Vagina (tissue), 2 donors: Measurements from ENCODE around the gene JAGN1. TPM values are rescaled to one million over a fixed set of nuclear protein-coding genes. Genes with fewer than 3 reads are reported as not detected.
A peak's percentile ranks its signal among the peaks of the same experiment; 100 is the strongest.

Experiments
- DNase-seq, 2 donors: peaks; one replicate each; pipeline ENCODE4 v3.0.0-alpha.2; 2017; ENCODE audit errors: extremely low spot score in 2 of 2
- H3K27ac ChIP-seq: fragments of 200-600 bp; sonication (generic); one replicate; pipeline ENCODE4 v1.5.1; 2019
- H3K27me3 ChIP-seq: fragments of 200-600 bp; sonication (generic); one replicate; pipeline ENCODE4 v1.5.1; 2019
- H3K36me3 ChIP-seq, 2 donors: fragments of 200-600 bp; sonication (generic); one replicate each; pipeline ENCODE4 v1.5.1; 2017 to 2019
- H3K4me1 ChIP-seq: fragments of 200-600 bp; sonication (generic); one replicate; pipeline ENCODE4 v1.5.1; 2019
- H3K4me3 ChIP-seq, 2 donors: fragments of 200-600 bp; sonication (generic); 1 replicate in 1 of 2; 2 replicates in 1 of 2; pipeline ENCODE4 v1.5.1; 2016 to 2019
- H3K9me3 ChIP-seq: fragments of 200-600 bp; sonication (generic); one replicate; pipeline ENCODE4 v1.5.1; 2019
- POLR2A ChIP-seq, 2 donors: fragments of 450-650 bp; IDR thresholded peaks; one replicate each; pipeline ENCODE4 v1.6.1; 2017; ENCODE audit warnings: antibody characterized with exemption in 2 of 2, mild to moderate bottlenecking in 2 of 2, moderate library complexity in 2 of 2
- POLR2AphosphoS5 ChIP-seq, 2 donors: sonication (generic); formaldehyde crosslinking; IDR thresholded peaks; one replicate each; pipeline ENCODE4 v1.9.0; 2017; ENCODE audit warnings: antibody characterized with exemption in 2 of 2, mild to moderate bottlenecking in 2 of 2, low read depth in 1 of 2; ENCODE audit not compliant: insufficient read depth in 1 of 2
- intact Hi-C: fragments of 100-400 bp; cut with DNase I; formaldehyde crosslinking; loops from one replicate; pipeline ENCODE4 v1.15.1; 2023
- total RNA-seq: library from RNA; depleted of rRNA; stranded (reverse); fragments of >200 nt; gene quantifications from one replicate; pipeline ENCODE4 v1.2.3, GENCODE V29; 2016
- TF ChIP-seq, protein P1 (sequence below), 3 experiments: fragments of 450-650 bp in 2 of 3; fragments of 200-600 bp in 1 of 3; sonication (generic) in 1 of 3; IDR thresholded peaks; one replicate each; pipeline ENCODE4 v1.5.1; 2017 to 2019; ENCODE audit warnings: antibody characterized with exemption in 3 of 3, mild to moderate bottlenecking in 2 of 3, moderate library complexity in 2 of 3

Gene JAGN1
- total RNA-seq, 1 donor from 2014 or later: 32.7 TPM

DNA sequence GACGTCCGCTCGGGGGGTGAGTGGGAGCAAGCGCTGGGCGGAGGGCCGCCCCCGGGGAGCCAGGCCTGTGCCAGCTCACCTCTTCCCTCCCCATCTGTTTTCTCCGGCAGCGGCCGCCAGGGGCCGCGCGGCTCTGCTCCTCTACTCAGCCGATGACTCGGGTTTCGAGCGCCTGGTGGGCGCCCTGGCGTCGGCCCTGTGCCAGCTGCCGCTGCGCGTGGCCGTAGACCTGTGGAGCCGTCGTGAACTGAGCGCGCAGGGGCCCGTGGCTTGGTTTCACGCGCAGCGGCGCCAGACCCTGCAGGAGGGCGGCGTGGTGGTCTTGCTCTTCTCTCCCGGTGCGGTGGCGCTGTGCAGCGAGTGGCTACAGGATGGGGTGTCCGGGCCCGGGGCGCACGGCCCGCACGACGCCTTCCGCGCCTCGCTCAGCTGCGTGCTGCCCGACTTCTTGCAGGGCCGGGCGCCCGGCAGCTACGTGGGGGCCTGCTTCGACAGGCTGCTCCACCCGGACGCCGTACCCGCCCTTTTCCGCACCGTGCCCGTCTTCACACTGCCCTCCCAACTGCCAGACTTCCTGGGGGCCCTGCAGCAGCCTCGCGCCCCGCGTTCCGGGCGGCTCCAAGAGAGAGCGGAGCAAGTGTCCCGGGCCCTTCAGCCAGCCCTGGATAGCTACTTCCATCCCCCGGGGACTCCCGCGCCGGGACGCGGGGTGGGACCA, 42.6 kb downstream of the JAGN1 start:
- intact Hi-C loops: loop anchor here (2.0 to 10.0 kb wide), 4 partner anchors 16 to 128 kb away; partner anchors contain the start of genes FANCD2, IL17RC and RPUSD3
- Histone ChIP-seq H3K4me1 (peaks cover 43% of the 10 kb centered on the region), H3K4me3 (peak overlapping the region; percentile 75 to 89), H3K27me3 (no peaks in the 10 kb centered on the region), H3K36me3 (peaks cover 0 to 29% of the 10 kb centered on the region in 2 donors), H3K27ac (peak overlapping the region; percentile 93), H3K9me3 (no peaks in the 10 kb centered on the region)
- TF ChIP-seq, protein P1, sequence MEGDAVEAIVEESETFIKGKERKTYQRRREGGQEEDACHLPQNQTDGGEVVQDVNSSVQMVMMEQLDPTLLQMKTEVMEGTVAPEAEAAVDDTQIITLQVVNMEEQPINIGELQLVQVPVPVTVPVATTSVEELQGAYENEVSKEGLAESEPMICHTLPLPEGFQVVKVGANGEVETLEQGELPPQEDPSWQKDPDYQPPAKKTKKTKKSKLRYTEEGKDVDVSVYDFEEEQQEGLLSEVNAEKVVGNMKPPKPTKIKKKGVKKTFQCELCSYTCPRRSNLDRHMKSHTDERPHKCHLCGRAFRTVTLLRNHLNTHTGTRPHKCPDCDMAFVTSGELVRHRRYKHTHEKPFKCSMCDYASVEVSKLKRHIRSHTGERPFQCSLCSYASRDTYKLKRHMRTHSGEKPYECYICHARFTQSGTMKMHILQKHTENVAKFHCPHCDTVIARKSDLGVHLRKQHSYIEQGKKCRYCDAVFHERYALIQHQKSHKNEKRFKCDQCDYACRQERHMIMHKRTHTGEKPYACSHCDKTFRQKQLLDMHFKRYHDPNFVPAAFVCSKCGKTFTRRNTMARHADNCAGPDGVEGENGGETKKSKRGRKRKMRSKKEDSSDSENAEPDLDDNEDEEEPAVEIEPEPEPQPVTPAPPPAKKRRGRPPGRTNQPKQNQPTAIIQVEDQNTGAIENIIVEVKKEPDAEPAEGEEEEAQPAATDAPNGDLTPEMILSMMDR (IDR thresholded peaks at IDR 0.05): peak; percentile 6 to 76 (median 71)
- no peak for TF ChIP-seq POLR2AphosphoS5 (IDR thresholded peaks at IDR 0.05; ENCODE audit: insufficient read depth in 1 of 2, low read depth in 1 of 2)
- no peak for TF ChIP-seq POLR2A (IDR thresholded peaks at IDR 0.05)
- DNase-seq: peak in 1 of 2 donors; percentile 96

DNA sequence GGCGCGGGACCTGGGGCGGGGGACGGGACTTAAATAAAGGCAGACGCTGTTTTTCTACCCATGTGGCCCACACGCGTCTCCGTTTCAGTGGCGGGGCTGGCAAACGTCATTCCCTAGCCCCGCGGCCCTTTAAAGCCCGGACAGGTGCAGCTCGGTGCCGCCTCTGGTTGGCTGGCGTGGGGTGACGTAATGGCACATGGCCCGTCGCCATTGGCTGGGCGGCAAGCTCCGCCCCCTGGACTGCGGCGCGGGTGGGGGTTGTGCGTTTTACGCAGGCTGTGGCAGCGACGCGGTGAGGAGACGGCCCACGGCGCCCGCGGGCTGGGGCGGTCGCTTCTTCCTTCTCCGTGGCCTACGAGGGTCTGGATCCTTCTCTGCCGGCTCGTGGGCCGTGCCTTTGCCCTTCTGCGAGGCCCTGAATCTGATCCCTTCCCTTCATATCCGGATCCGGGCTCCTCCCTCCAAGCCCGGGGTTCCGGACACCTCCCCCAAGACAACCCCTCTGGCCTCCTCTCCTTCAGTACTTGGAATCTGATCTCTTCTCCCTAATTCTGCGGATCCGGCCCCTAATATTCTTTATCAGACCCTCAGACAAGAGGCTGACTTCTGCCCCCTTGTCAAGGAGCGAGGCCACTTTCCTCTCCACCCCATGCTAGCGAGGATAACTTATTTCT, 43.3 kb downstream of the JAGN1 start, which contains the start of gene CRELD1:
Gene CRELD1 (plus strand): TSS at position 274 of the 674 bp plus-strand sequence. CDS start 605 bp downstream, outside the sequence.
- Histone ChIP-seq H3K27ac (peak within 1 kb of the TSS; percentile 93), H3K9me3 (no peaks in the 10 kb centered on the region), H3K4me3 (peak within 1 kb of the TSS; percentile 75 to 89), H3K4me1 (peaks cover 43% of the 10 kb centered on the region), H3K27me3 (no peaks in the 10 kb centered on the region), H3K36me3 (peaks cover 0 to 33% of the 10 kb centered on the region in 2 donors)
- DNase-seq: peak; percentile 97 to 98
- TF ChIP-seq, protein P1 (IDR thresholded peaks at IDR 0.05): no peak
- TF ChIP-seq POLR2AphosphoS5 (IDR thresholded peaks at IDR 0.05; ENCODE audit: insufficient read depth in 1 of 2, low read depth in 1 of 2): peak; percentile 86 to 95
- TF ChIP-seq POLR2A (IDR thresholded peaks at IDR 0.05): peak in 1 of 2 donors; percentile 88
- intact Hi-C loops: loop anchor here (2.0 to 10.0 kb wide), 4 partner anchors 17 to 129 kb away; partner anchors contain the start of genes FANCD2, IL17RC and RPUSD3

DNA sequence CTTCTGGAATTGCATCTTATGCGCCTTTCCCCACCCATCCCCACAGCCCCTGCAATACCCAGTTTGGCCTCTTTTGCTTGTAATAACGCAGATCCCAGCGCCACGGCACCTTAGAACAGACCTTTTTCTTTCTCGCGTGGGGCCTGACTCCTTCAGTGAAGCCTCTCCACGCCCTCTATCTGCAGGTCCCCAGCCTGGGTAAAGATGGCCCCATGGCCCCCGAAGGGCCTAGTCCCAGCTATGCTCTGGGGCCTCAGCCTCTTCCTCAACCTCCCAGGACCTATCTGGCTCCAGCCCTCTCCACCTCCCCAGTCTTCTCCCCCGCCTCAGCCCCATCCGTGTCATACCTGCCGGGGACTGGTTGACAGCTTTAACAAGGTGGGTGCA, 43.8 kb downstream of the JAGN1 start:
- H3K9me3 ChIP-seq: no peaks in the 10 kb centered on the region
- H3K36me3 ChIP-seq: peaks cover 0 to 33% of the 10 kb centered on the region in 2 donors
- intact Hi-C loops: loop anchor here (5.0 to 10.0 kb wide), 3 partner anchors 92 to 129 kb away; partner anchors contain the start of genes FANCD2 and RPUSD3
- TF ChIP-seq, protein P1 (IDR thresholded peaks at IDR 0.05): no peak
- TF ChIP-seq POLR2AphosphoS5 (IDR thresholded peaks at IDR 0.05; ENCODE audit: insufficient read depth in 1 of 2, low read depth in 1 of 2): no peak
- TF ChIP-seq POLR2A (IDR thresholded peaks at IDR 0.05): no peak
- H3K4me3 ChIP-seq: peak overlapping the region; percentile 75 to 89
- H3K27ac ChIP-seq: peak overlapping the region; percentile 93
- peaks cover 43% of the 10 kb centered on the region for H3K4me1 ChIP-seq
- DNase-seq: no peak
- no peaks in the 10 kb centered on the region for H3K27me3 ChIP-seq

DNA sequence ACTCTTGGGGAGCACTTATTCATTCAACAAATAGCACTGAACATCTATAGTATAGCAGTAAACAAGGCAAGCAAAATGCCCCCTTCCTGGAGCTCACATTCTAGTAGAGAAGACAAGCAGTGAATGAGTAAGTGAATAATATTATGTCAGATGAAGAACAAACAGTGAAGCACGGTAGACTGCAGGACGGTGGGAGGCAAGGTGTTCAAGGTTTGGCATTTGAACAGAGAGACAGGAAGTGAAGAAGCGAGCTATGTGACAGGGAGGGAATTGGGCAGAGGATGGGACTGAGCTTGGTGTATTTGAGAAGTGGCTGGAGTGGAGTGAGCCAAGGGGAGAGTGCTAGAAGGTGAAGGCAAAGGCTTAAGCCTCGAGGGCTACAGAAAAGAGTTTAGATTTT, 44.6 kb downstream of the JAGN1 start:
- H3K4me3 ChIP-seq: peak overlapping the region; percentile 75 to 89
- no peaks in the 10 kb centered on the region for H3K9me3 ChIP-seq
- peaks cover 43% of the 10 kb centered on the region for H3K4me1 ChIP-seq
- intact Hi-C loops: loop anchor here (5.0 to 10.0 kb wide), 3 partner anchors 92 to 130 kb away; partner anchors contain the start of genes FANCD2 and RPUSD3
- DNase-seq: no peak
- no peaks in the 10 kb centered on the region for H3K27me3 ChIP-seq
- H3K36me3 ChIP-seq: peaks cover 0 to 29% of the 10 kb centered on the region in 2 donors
- peak overlapping the region; percentile 93 for H3K27ac ChIP-seq
- TF ChIP-seq POLR2AphosphoS5 (IDR thresholded peaks at IDR 0.05; ENCODE audit: insufficient read depth in 1 of 2, low read depth in 1 of 2) (no peak), POLR2A (IDR thresholded peaks at IDR 0.05) (no peak)
- TF ChIP-seq, protein P1 (IDR thresholded peaks at IDR 0.05): no peak
